ENCODE results near the gene RNASET2. TPM values are rescaled to one million over a fixed set of nuclear protein-coding genes. Genes with fewer than 3 reads are reported as not detected.

Gene RNASET2
- total and polyA plus RNA-seq, 2 donors (not counting 1 experiment from before 2014, with no cell fraction given) = 12.9 to 18.0 TPM

DNA sequence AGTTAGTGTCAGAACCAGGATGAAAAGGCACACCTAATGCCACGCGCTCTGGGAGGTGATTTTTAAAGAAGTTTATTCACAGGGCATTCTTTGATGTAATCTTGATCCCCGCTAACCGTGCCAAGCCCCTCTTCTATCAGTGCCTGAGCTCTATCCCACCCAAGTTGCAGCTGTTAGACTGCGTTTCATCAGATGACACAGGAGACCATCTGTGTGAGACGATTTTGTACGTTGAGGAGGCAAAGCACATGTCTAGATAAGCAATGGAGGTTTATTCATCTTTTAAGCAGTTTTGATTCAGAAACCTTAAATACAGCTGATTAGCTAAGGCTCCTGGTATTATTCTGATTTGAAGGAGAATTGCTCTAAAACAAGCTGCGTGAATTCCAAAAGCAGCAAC is 18.6 kb downstream of the RNASET2 start:
- H2AFZ ChIP-seq (ENCODE audit: low read length) = no peak overlapping the region
- no peak for TF ChIP-seq CTCF (conservative IDR thresholded peaks at IDR 0.05 in 1 of 2, IDR thresholded peaks at IDR 0.05 in 1 of 2; ENCODE audit: low read depth in 1 of 2, low read length in 2 of 2)
- no peak for TF ChIP-seq EZH2 (IDR thresholded peaks at IDR 0.05; ENCODE audit: low read length, missing control alignments)
- H3K36me3 ChIP-seq (ENCODE audit: control insufficient read depth, insufficient read depth, low read length) = no peaks in the 10 kb centered on the region

DNA sequence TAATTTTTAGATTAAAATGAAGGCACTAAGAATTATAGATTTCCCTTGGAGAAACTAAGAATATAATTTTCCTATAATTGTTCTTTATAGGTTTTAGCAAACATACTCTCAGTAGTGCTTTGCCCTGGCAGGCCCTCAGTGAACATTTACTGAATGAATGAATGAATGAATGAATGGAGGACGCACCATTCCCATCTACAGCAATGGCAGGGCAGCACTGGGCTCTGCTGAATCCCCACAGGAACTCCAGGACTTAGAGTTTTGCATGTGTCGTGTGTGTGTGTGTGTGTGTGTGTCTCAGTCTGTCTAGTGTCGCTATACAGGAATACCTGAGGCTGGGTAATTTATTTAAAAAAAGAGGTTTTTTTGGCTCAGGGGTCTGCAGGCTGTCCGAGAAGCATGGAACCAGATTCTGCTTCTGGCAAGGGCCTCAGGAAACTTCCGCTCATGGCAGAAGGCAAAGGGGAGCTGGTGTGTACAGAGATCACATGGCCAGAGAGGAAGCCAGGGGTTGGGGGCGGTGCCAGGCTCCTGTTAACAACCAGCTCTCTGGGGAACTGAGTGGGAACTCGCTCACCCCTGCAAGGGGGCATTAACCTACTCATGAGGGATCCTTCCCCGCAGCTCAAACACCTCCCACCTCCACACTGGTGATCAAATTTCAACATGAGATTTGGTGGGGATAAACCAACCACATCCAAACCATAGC is 20.1 kb downstream of the RNASET2 start:
- H3K79me2 ChIP-seq (ENCODE audit: control insufficient read depth, insufficient read depth, low read length) = no peaks in the 10 kb centered on the region
- H4K20me1 ChIP-seq (ENCODE audit: control insufficient read depth, extremely low read depth, insufficient read depth, low read length) = no peaks in the 10 kb centered on the region
- no peaks in the 10 kb centered on the region for H3K4me1 ChIP-seq (ENCODE audit: control insufficient read depth, extremely low read depth, insufficient read depth, low read length)
- no peak overlapping the region for H2AFZ ChIP-seq (ENCODE audit: low read length)
- H3K27ac ChIP-seq (ENCODE audit: insufficient read depth, low read length) = no peak overlapping the region
- no peak overlapping the region for H3K9ac ChIP-seq (ENCODE audit: insufficient read depth, low read length)
- no peak for TF ChIP-seq CTCF (conservative IDR thresholded peaks at IDR 0.05 in 1 of 2, IDR thresholded peaks at IDR 0.05 in 1 of 2; ENCODE audit: low read depth in 1 of 2, low read length in 2 of 2)
- no peak for TF ChIP-seq EZH2 (IDR thresholded peaks at IDR 0.05; ENCODE audit: low read length, missing control alignments)
- H3K9me3 ChIP-seq (ENCODE audit: control insufficient read depth, insufficient read depth, low read depth, low read length) = no peaks in the 10 kb centered on the region
- no peak overlapping the region for H3K4me2 ChIP-seq (ENCODE audit: extremely low read depth, insufficient read depth, low read length)
- H3K27me3 ChIP-seq (ENCODE audit: control insufficient read depth, insufficient read depth, low read length) = no peaks in the 10 kb centered on the region
- H3K36me3 ChIP-seq (ENCODE audit: control insufficient read depth, insufficient read depth, low read length) = no peaks in the 10 kb centered on the region
- no peak overlapping the region for H3K4me3 ChIP-seq (replicated peaks in 1 of 4; ENCODE audit: control extremely low read depth in 1 of 4, insufficient read depth in 1 of 4, low read depth in 3 of 4, low read length in 4 of 4)
- no peak for DNase-seq (ENCODE audit: low read depth in 2 of 2)

More for the DNA sequence above, 18.6 kb downstream of the RNASET2 start:
- Histone ChIP-seq H3K9me3 (ENCODE audit: control insufficient read depth, insufficient read depth, low read depth, low read length) (no peaks in the 10 kb centered on the region), H3K27ac (ENCODE audit: insufficient read depth, low read length) (no peak overlapping the region), H3K9ac (ENCODE audit: insufficient read depth, low read length) (no peak overlapping the region), H4K20me1 (ENCODE audit: control insufficient read depth, extremely low read depth, insufficient read depth, low read length) (no peaks in the 10 kb centered on the region), H3K27me3 (ENCODE audit: control insufficient read depth, insufficient read depth, low read length) (no peaks in the 10 kb centered on the region), H3K4me3 (replicated peaks in 1 of 4; ENCODE audit: control extremely low read depth in 1 of 4, insufficient read depth in 1 of 4, low read depth in 3 of 4, low read length in 4 of 4) (no peak overlapping the region), H3K4me1 (ENCODE audit: control insufficient read depth, extremely low read depth, insufficient read depth, low read length) (no peaks in the 10 kb centered on the region), H3K79me2 (ENCODE audit: control insufficient read depth, insufficient read depth, low read length) (no peaks in the 10 kb centered on the region), H3K4me2 (ENCODE audit: extremely low read depth, insufficient read depth, low read length) (no peak overlapping the region)
- DNase-seq (ENCODE audit: low read depth in 2 of 2) = no peak

- no peaks in the 10 kb centered on the region for H3K9me3 ChIP-seq (ENCODE audit: control insufficient read depth, insufficient read depth, low read depth, low read length)
- H2AFZ ChIP-seq (ENCODE audit: low read length) = no peak overlapping the region
- no peaks in the 10 kb centered on the region for H3K4me1 ChIP-seq (ENCODE audit: control insufficient read depth, extremely low read depth, insufficient read depth, low read length)
- no peaks in the 10 kb centered on the region for H3K27me3 ChIP-seq (ENCODE audit: control insufficient read depth, insufficient read depth, low read length)
- H3K4me3 ChIP-seq (replicated peaks in 1 of 4; ENCODE audit: control extremely low read depth in 1 of 4, insufficient read depth in 1 of 4, low read depth in 3 of 4, low read length in 4 of 4) = no peak overlapping the region
- no peaks in the 10 kb centered on the region for H4K20me1 ChIP-seq (ENCODE audit: control insufficient read depth, extremely low read depth, insufficient read depth, low read length)
- H3K36me3 ChIP-seq (ENCODE audit: control insufficient read depth, insufficient read depth, low read length) = no peaks in the 10 kb centered on the region
- DNase-seq (ENCODE audit: low read depth in 2 of 2) = no peak
- no peak for TF ChIP-seq EZH2 (IDR thresholded peaks at IDR 0.05; ENCODE audit: low read length, missing control alignments)
- no peak for TF ChIP-seq CTCF (conservative IDR thresholded peaks at IDR 0.05 in 1 of 2, IDR thresholded peaks at IDR 0.05 in 1 of 2; ENCODE audit: low read depth in 1 of 2, low read length in 2 of 2)
- no peak overlapping the region for H3K9ac ChIP-seq (ENCODE audit: insufficient read depth, low read length)
- no peaks in the 10 kb centered on the region for H3K79me2 ChIP-seq (ENCODE audit: control insufficient read depth, insufficient read depth, low read length)
- no peak overlapping the region for H3K27ac ChIP-seq (ENCODE audit: insufficient read depth, low read length)
- H3K4me2 ChIP-seq (ENCODE audit: extremely low read depth, insufficient read depth, low read length) = no peak overlapping the region
These were observed 21.0 kb downstream of the RNASET2 start for GRCh38 chr6:166935353-166935752.
